Liver (tissue), 3 donors: ENCODE results near the gene FAM117A.

ENCODE experiments used
- EGR1 ChIP-seq, 2 donors: IDR thresholded peaks; 2 replicates each; pipeline ENCODE4 v1.6.1; 2016 to 2018; ENCODE audit warnings: antibody characterized with exemption in 2 of 2, low read depth in 2 of 2
- GABPA ChIP-seq, 2 donors: IDR thresholded peaks in 1 of 2; conservative IDR thresholded peaks in 1 of 2; 2 replicates each; pipeline ENCODE4 v1.6.1; 2016; ENCODE audit warnings: antibody characterized with exemption in 2 of 2, mild to moderate bottlenecking in 1 of 2, moderate library complexity in 1 of 2
- HNF4A ChIP-seq, 2 donors: conservative IDR thresholded peaks; 2 replicates each; pipeline ENCODE4 v1.6.1; 2016; ENCODE audit warnings: antibody characterized with exemption in 2 of 2, mild to moderate bottlenecking in 2 of 2
- JUND ChIP-seq, 2 donors: IDR thresholded peaks; 2 replicates each; pipeline ENCODE4 v1.6.1; 2016; ENCODE audit warnings: antibody characterized with exemption in 2 of 2
- RAD21 ChIP-seq, 2 donors: IDR thresholded peaks; 2 replicates each; pipeline ENCODE4 v1.6.1; 2016; ENCODE audit warnings: antibody characterized with exemption in 2 of 2, mild to moderate bottlenecking in 2 of 2
- SP1 ChIP-seq: IDR thresholded peaks from 2 replicates; pipeline ENCODE4 v1.6.1; 2018; ENCODE audit warnings: antibody characterized with exemption, mild to moderate bottlenecking
- TAF1 ChIP-seq: conservative IDR thresholded peaks from 2 replicates; pipeline ENCODE4 v1.6.1; 2016; ENCODE audit warnings: antibody characterized with exemption, mild to moderate bottlenecking
- YY1 ChIP-seq: IDR thresholded peaks from 2 replicates; pipeline ENCODE4 v1.6.1; 2016; ENCODE audit warnings: antibody characterized with exemption, mild to moderate bottlenecking
- TF ChIP-seq, protein P1 (sequence below): fragments of 150-350 bp; IDR thresholded peaks from 2 replicates; pipeline ENCODE4 v1.5.1; 2017; ENCODE audit warnings: improper control_type of control experiment, low read depth, low read length; ENCODE audit not compliant: missing input control
- TF ChIP-seq, protein P2 (sequence below): IDR thresholded peaks from 2 replicates; pipeline ENCODE4 v1.6.1; 2016; ENCODE audit warnings: antibody characterized with exemption
- TF ChIP-seq, protein P3 (sequence below): IDR thresholded peaks from 2 replicates; pipeline ENCODE4 v1.6.1; 2016; ENCODE audit warnings: antibody characterized with exemption
- TF ChIP-seq, protein P4 (sequence below): IDR thresholded peaks from 2 replicates; pipeline ENCODE4 v1.6.1; 2016; ENCODE audit warnings: antibody characterized with exemption, mild to moderate bottlenecking
- donor health status: healthy.
- donor health status: healthy.

DNA sequence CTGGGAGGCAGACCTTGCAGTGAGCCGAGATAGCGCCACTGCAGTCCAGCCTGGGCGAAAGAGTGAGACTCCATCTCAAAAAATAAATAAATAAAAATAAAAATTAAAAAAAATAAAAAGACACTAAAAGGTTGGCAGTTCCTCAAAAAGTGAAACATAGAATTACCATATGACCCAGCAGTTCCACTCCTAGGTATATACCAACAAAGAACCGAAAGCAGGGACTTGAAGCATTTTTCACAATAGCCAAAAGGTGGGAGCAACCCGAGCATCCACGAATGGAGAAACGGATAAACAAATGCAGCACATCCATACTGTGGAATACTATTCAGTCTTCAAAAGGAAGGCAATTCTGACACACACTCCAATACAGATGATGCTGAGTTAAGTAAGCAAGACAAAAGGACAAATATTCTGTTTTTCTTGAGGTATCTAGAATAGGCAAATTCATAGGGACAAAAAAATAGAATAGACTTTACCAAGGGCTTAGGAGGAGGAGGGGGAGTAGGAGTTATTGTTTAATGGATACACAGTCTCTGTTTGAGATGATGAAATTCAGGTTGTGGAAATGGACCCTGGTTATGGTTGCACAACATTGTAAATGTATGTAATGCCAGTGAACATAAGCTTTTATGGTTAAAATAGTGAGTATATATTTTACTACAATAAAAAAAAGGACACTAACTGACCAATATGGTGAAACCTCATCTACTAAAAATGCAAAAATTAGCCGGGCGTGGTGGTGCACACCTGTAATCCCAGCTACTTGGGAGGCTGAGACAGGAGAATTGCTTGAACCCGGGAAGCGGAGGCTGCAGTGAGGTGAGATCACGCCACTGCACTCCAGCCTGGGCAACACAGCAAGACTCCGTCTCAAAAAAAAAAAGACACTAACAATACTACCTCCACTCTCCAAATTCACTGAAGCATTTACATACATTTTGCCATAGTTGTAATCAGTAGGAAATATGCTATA is 29.1 kb downstream of the FAM117A start:
- TF ChIP-seq, protein P1, sequence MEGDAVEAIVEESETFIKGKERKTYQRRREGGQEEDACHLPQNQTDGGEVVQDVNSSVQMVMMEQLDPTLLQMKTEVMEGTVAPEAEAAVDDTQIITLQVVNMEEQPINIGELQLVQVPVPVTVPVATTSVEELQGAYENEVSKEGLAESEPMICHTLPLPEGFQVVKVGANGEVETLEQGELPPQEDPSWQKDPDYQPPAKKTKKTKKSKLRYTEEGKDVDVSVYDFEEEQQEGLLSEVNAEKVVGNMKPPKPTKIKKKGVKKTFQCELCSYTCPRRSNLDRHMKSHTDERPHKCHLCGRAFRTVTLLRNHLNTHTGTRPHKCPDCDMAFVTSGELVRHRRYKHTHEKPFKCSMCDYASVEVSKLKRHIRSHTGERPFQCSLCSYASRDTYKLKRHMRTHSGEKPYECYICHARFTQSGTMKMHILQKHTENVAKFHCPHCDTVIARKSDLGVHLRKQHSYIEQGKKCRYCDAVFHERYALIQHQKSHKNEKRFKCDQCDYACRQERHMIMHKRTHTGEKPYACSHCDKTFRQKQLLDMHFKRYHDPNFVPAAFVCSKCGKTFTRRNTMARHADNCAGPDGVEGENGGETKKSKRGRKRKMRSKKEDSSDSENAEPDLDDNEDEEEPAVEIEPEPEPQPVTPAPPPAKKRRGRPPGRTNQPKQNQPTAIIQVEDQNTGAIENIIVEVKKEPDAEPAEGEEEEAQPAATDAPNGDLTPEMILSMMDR: no peak
- TF ChIP-seq, protein P2, sequence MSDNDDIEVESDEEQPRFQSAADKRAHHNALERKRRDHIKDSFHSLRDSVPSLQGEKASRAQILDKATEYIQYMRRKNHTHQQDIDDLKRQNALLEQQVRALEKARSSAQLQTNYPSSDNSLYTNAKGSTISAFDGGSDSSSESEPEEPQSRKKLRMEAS: no peak
- TF ChIP-seq RAD21 (IDR thresholded peaks at IDR 0.05): no peak
- no peak for TF ChIP-seq JUND (IDR thresholded peaks at IDR 0.05)
- TF ChIP-seq, protein P3, sequence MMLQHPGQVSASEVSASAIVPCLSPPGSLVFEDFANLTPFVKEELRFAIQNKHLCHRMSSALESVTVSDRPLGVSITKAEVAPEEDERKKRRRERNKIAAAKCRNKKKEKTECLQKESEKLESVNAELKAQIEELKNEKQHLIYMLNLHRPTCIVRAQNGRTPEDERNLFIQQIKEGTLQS: no peak
- TF ChIP-seq SP1: no peak
- TF ChIP-seq TAF1: no peak
- TF ChIP-seq YY1: no peak
- TF ChIP-seq, protein P4, sequence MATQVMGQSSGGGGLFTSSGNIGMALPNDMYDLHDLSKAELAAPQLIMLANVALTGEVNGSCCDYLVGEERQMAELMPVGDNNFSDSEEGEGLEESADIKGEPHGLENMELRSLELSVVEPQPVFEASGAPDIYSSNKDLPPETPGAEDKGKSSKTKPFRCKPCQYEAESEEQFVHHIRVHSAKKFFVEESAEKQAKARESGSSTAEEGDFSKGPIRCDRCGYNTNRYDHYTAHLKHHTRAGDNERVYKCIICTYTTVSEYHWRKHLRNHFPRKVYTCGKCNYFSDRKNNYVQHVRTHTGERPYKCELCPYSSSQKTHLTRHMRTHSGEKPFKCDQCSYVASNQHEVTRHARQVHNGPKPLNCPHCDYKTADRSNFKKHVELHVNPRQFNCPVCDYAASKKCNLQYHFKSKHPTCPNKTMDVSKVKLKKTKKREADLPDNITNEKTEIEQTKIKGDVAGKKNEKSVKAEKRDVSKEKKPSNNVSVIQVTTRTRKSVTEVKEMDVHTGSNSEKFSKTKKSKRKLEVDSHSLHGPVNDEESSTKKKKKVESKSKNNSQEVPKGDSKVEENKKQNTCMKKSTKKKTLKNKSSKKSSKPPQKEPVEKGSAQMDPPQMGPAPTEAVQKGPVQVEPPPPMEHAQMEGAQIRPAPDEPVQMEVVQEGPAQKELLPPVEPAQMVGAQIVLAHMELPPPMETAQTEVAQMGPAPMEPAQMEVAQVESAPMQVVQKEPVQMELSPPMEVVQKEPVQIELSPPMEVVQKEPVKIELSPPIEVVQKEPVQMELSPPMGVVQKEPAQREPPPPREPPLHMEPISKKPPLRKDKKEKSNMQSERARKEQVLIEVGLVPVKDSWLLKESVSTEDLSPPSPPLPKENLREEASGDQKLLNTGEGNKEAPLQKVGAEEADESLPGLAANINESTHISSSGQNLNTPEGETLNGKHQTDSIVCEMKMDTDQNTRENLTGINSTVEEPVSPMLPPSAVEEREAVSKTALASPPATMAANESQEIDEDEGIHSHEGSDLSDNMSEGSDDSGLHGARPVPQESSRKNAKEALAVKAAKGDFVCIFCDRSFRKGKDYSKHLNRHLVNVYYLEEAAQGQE: no peak
- TF ChIP-seq EGR1 (IDR thresholded peaks at IDR 0.05; ENCODE audit: low read depth in 2 of 2): no peak
- no peak for TF ChIP-seq GABPA (IDR thresholded peaks at IDR 0.05 in 1 of 2, conservative IDR thresholded peaks at IDR 0.05 in 1 of 2)
- TF ChIP-seq HNF4A (conservative IDR thresholded peaks at IDR 0.05): peak in 1 of 2 donors; percentile 16
